GM18498 (cell line): Measurements from ENCODE around the gene OGFOD2.
"Not testable (repeated sequence)": the region's sequence is repeated elsewhere in the genome, so short reads cannot be mapped to it uniquely, and the experiment has no call there.

Experiments
- ATAC-seq: cut with Tn5 transposase; IDR thresholded peaks from one replicate; pipeline ENCODE4 v1.9.1; 2021; ENCODE audit warnings: mild to moderate bottlenecking, moderate library complexity; ENCODE audit not compliant: unreplicated experiment

The OGFOD2 gene

GRCh38 chr12:122999986-123000420 is 25.0 kb downstream of the OGFOD2 start:
- no peak for ATAC-seq

- no peak for ATAC-seq
These were observed 25.5 kb downstream of the OGFOD2 start for GRCh38 chr12:123000578-123000977.

GRCh38 chr12:123001464-123001863 is 26.4 kb downstream of the OGFOD2 start:
- ATAC-seq, result no peak

GRCh38 chr12:123003257-123003656 is 28.2 kb downstream of the OGFOD2 start:
- ATAC-seq, result no peak

- no peak for ATAC-seq
These were observed 29.2 kb downstream of the OGFOD2 start for GRCh38 chr12:123004287-123004686.

GRCh38 chr12:123005081-123005626 is 30.1 kb downstream of the OGFOD2 start:
- ATAC-seq, result no peak

GRCh38 chr12:123006977-123007376 is 31.9 kb downstream of the OGFOD2 start:
- ATAC-seq, result no peak

GRCh38 chr12:123010110-123010509 is 35.1 kb downstream of the OGFOD2 start:
- ATAC-seq, result no peak

GRCh38 chr12:123010681-123011080 is 35.6 kb downstream of the OGFOD2 start:
- no peak for ATAC-seq

- no peak for ATAC-seq
These were observed 36.7 kb downstream of the OGFOD2 start for GRCh38 chr12:123011701-123012100.

- no peak for ATAC-seq
These were observed 38.4 kb downstream of the OGFOD2 start for GRCh38 chr12:123013185-123014095.

GRCh38 chr12:123014473-123014872 is 39.4 kb downstream of the OGFOD2 start:
- not testable (repeated sequence) for ATAC-seq

- ATAC-seq, result no peak
These were observed 42.7 kb downstream of the OGFOD2 start for GRCh38 chr12:123017753-123018152.

- ATAC-seq, result no peak
These were observed 44.7 kb downstream of the OGFOD2 start for GRCh38 chr12:123019841-123020138.

GRCh38 chr12:123021688-123022604 is 46.9 kb downstream of the OGFOD2 start:
- ATAC-seq, result no peak

GRCh38 chr12:123022846-123023245 is 47.8 kb downstream of the OGFOD2 start:
- no peak for ATAC-seq

GRCh38 chr12:123024819-123025391 is 49.9 kb downstream of the OGFOD2 start:
- no peak for ATAC-seq

- ATAC-seq, result no peak
These were observed 51.2 kb downstream of the OGFOD2 start for GRCh38 chr12:123026094-123026853.

GRCh38 chr12:123027726-123028445 is 52.8 kb downstream of the OGFOD2 start:
- ATAC-seq, result no peak

- no peak for ATAC-seq
These were observed 53.4 kb downstream of the OGFOD2 start for GRCh38 chr12:123028475-123028874.
